ENCODE results near the gene SNX5. TPM values are rescaled to one million over a fixed set of nuclear protein-coding genes. Genes with fewer than 3 reads are reported as not detected.

Gene SNX5
- total and polyA plus RNA-seq, 2 of the 13 experiments (the other 11 are each of a cell fraction or from before 2014, with no cell fraction given), result 664 to 1,040 TPM

DNA sequence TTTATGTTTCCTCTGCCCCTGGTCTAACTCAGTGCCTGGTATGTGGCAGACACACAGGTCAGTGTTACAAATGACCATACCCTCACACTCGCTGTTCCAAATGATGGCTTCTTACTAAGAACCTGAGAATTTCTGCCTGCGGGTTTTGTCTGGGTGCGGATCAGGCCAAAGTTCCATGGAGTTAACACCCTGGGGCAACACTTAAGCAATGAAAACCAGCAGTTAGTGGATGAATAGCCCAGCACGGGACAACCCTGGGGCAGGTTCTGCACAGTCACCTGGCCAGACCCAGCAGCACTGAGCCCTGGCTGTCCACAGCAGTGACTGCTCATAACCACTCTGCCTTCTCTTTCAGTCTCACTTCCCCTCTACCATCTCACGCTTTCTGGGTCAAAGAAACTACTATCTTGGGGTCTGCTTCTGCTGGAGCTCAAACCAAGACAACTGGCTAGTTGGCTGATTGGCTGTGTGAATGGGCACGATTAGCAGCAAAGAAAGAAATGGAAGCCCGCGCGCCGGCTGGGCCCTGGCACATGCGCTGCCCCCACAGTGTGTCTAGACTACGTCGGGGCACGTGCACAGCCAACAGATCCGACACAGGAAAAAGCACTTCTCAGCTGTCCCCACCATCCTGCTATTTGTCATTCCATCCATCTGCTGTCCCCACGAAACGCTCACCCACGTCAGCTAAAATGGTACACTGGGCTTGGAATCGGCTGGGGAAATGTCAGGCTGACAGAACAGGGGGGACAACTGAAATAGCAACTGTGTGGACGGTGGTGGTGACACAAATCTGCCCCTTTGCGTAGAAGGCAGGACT is 36.8 kb upstream of the SNX5 start (continued):
- TF ChIP-seq ZNF318 (CRISPR knock-in tag; IDR thresholded peaks at IDR 0.05) (no peak), RBAK (CRISPR knock-in tag; IDR thresholded peaks at IDR 0.05) (no peak), EEA1 (CRISPR knock-in tag; IDR thresholded peaks at IDR 0.05; ENCODE audit: borderline replicate concordance) (no peak), ZNF496 (CRISPR knock-in tag; IDR thresholded peaks at IDR 0.05; ENCODE audit: insufficient replicate concordance) (no peak), ZNF24 (IDR thresholded peaks at IDR 0.05) (no peak), CREB3 (CRISPR knock-in tag; IDR thresholded peaks at IDR 0.05) (no peak), TOE1 (CRISPR knock-in tag; IDR thresholded peaks at IDR 0.05) (no peak), ZNF720 (CRISPR knock-in tag; IDR thresholded peaks at IDR 0.05) (no peak), ZNF563 (CRISPR knock-in tag; IDR thresholded peaks at IDR 0.05) (no peak), TBX2 (CRISPR knock-in tag; IDR thresholded peaks at IDR 0.05; ENCODE audit: borderline replicate concordance) (peak; percentile 10; the same call in 1 of the 2 replicates), ZNF547 (CRISPR knock-in tag; IDR thresholded peaks at IDR 0.05) (peak; percentile 43; the same call in 1 of the 2 replicates), SSRP1 (CRISPR knock-in tag; IDR thresholded peaks at IDR 0.05) (0 out of 2 replicates have a peak, but pooled peaks have one; percentile 64), SNAPC2 (CRISPR knock-in tag; IDR thresholded peaks at IDR 0.05) (no peak), MIER3 (CRISPR knock-in tag; IDR thresholded peaks at IDR 0.05; ENCODE audit: borderline replicate concordance) (no peak)
- TF ChIP-seq, protein P1, sequence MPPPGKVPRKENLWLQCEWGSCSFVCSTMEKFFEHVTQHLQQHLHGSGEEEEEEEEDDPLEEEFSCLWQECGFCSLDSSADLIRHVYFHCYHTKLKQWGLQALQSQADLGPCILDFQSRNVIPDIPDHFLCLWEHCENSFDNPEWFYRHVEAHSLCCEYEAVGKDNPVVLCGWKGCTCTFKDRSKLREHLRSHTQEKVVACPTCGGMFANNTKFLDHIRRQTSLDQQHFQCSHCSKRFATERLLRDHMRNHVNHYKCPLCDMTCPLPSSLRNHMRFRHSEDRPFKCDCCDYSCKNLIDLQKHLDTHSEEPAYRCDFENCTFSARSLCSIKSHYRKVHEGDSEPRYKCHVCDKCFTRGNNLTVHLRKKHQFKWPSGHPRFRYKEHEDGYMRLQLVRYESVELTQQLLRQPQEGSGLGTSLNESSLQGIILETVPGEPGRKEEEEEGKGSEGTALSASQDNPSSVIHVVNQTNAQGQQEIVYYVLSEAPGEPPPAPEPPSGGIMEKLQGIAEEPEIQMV (CRISPR knock-in tag; IDR thresholded peaks at IDR 0.05; ENCODE audit: low read depth), result no peak
- TF ChIP-seq, protein P2, sequence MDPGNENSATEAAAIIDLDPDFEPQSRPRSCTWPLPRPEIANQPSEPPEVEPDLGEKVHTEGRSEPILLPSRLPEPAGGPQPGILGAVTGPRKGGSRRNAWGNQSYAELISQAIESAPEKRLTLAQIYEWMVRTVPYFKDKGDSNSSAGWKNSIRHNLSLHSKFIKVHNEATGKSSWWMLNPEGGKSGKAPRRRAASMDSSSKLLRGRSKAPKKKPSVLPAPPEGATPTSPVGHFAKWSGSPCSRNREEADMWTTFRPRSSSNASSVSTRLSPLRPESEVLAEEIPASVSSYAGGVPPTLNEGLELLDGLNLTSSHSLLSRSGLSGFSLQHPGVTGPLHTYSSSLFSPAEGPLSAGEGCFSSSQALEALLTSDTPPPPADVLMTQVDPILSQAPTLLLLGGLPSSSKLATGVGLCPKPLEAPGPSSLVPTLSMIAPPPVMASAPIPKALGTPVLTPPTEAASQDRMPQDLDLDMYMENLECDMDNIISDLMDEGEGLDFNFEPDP (CRISPR knock-in tag; conservative IDR thresholded peaks at IDR 0.05), result 0 out of 2 replicates have a peak, but pooled peaks have one; percentile 20
